Measurements from ENCODE around the gene SCAP. TPM values are rescaled to one million over a fixed set of nuclear protein-coding genes. Genes with fewer than 3 reads are reported as not detected.

Gene SCAP
- total RNA-seq, 4 donors from 2014 or later, result 32.6 to 87.2 (median 43.9) TPM

DNA sequence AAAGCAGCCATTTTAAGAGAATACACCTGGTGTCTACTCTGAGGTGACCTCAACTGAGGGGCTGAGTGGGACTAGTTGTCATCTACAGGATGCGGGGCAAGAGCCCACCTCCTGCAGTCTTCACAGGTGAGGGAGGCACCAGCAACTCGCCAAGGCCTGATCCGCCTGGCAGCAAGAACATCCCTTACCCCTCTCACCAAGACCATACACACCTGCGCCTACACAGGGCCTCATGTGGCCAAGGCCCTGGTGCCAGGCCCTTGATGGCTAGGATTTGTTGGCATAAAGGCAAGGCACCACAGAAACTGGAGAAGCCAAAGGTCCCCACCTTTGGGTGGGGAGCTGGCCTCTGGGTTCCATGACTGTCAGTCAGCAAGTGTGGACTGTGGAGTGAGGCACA is 19.4 kb upstream of the SCAP start:
- TF ChIP-seq, protein P1, sequence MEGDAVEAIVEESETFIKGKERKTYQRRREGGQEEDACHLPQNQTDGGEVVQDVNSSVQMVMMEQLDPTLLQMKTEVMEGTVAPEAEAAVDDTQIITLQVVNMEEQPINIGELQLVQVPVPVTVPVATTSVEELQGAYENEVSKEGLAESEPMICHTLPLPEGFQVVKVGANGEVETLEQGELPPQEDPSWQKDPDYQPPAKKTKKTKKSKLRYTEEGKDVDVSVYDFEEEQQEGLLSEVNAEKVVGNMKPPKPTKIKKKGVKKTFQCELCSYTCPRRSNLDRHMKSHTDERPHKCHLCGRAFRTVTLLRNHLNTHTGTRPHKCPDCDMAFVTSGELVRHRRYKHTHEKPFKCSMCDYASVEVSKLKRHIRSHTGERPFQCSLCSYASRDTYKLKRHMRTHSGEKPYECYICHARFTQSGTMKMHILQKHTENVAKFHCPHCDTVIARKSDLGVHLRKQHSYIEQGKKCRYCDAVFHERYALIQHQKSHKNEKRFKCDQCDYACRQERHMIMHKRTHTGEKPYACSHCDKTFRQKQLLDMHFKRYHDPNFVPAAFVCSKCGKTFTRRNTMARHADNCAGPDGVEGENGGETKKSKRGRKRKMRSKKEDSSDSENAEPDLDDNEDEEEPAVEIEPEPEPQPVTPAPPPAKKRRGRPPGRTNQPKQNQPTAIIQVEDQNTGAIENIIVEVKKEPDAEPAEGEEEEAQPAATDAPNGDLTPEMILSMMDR (IDR thresholded peaks at IDR 0.05; ENCODE audit: low read depth), result no peak

DNA sequence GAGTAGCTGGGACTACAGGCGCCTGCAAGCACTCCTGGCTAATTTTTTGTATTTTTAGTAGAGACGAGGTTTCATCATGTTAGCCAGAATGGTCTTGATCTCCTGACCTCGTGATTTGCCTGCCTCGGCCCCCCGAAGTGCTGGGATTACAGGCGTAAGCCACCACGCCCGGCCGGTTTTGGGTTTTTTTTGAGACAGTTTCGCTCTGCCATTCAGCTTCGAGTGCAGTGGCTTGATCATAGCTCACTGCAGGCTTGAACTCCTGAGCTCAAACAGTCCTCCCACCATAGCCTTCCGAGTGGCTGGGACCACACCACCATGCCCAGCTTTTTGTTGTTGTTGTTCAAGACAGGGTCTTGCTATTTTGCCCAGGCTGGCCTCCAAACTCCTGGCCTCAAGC is 16.0 kb upstream of the SCAP start:
- TF ChIP-seq, protein P1 (IDR thresholded peaks at IDR 0.05; ENCODE audit: low read depth), result no peak

DNA sequence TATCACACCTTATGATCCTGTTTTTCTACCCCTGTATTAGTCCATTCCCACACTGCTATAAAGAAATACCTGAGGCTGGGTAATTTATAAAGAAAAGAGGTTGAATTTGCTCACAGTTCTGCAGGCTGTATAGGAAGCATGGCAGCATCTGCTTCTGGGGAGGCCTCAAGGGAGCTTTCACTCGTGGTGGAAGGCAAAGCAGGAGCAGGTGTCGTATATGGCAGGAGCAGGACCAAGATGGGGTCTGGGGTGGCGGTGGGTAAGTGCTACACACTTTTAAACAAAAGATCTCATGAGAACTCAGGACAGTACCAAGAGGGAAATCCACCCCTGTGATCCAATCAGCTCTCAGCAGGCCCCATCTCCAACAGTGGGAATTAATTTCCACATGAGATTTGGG is 15.4 kb upstream of the SCAP start:
- TF ChIP-seq, protein P1 (IDR thresholded peaks at IDR 0.05; ENCODE audit: low read depth), result no peak

DNA sequence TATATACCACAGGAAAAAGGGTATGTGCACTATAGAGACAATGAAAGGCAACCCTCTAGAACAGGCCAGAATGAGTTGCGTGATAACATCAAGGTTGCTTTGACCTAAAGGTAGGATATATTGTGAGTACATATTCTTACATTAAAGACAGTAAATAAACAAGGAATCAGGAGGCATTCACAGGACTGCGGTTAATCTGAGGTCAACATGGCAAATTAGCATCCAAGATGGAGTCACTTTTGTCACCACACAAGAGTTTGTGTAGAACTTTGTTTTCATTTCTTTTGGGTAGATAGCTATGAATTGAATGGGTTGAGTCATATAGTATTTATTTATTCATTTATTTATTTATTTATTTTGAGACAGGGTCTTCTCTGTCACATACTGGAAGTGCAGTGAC is 11.5 kb upstream of the SCAP start:
- TF ChIP-seq, protein P1 (IDR thresholded peaks at IDR 0.05; ENCODE audit: low read depth), result no peak

DNA sequence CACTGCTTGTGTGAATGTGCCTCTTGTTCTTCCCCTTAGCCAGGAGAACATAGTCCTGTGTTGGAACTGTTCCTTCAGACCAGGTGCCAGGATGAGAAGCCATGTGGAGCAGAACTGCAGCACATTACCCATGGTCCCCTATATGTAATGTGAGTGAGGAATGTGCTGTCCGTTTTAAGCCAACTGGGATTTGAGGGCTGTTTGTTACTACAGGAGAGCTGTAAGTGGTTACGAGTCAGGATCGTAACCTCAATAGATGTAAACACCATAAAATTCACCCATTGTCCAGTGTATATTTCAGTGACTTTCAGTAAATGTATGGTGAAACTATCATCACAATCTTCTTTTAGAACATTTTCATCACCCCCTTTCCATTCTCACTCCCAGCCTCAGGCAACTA is 10.1 kb upstream of the SCAP start:
- TF ChIP-seq, protein P1 (IDR thresholded peaks at IDR 0.05; ENCODE audit: low read depth), result no peak

DNA sequence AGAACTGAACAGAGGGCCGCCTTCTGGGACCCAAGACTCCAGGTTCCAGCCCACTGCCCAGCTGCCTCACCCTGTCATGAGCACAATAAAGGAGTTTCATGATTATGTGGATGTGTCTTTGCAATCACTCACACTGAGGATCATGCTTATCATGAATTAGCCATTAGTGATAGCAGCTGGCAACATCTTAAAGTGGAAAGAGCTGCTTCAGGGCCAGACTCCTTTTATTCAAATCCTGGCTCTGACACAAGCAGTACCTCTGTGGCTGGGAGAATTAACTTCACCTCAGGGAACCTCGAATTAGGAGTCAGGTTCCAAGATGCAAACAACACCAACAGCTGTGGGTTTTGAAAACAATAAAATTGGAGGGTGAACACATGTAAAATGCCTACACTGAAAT is 6.6 kb upstream of the SCAP start:
- TF ChIP-seq, protein P1 (IDR thresholded peaks at IDR 0.05; ENCODE audit: low read depth), result no peak

DNA sequence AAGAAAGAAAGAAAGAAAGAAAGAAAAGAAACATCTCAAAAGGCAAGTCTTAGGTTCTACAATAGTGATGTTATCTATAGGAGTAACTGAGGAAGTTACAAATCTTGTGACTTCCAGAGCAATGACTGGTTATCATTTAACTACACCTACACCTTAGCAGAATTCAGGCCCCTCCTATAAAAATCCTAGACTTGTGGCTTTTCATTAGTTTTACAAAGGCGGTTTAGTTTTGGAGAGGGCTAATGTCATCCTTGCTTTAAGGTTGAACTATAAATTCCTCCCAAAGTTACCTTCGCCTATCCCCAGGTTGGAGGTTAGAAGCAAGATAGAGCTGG is 4.1 kb upstream of the SCAP start:
- TF ChIP-seq, protein P1 (IDR thresholded peaks at IDR 0.05; ENCODE audit: low read depth), result no peak

DNA sequence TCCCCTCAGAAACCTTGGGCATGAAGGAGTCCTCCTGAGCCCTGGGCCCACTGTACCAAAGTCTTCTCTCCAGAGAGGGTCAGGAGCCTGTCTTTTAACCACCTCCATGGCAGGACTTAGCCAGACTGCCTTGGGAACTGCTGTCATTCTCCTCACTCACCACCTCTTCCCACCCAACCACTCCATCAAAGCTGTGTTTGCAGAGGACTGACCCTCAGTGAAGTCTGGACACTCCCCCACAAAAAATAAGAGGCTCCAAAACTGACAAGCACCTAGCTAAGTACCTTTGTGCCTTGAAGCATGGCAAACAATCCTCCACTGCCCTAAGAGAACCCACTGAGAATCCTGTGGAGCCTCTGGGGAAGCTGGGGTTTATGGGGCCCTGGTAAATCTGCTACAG is 2.3 kb upstream of the SCAP start:
- TF ChIP-seq, protein P1 (IDR thresholded peaks at IDR 0.05; ENCODE audit: low read depth), result no peak
